NCI-H1092 (cell line): ENCODE data around the gene UNC13A.
A peak's percentile ranks its signal among the peaks of the same experiment; 100 is the strongest.
"Not testable (repeated sequence)": the region's sequence is repeated elsewhere in the genome, so short reads cannot be mapped to it uniquely, and the experiment has no call there.

Experiments
- DNase-seq: peaks from one replicate; lab custom pipeline; 2025; lab: John Stamatoyannopoulos, UW

UNC13A gene

DNA sequence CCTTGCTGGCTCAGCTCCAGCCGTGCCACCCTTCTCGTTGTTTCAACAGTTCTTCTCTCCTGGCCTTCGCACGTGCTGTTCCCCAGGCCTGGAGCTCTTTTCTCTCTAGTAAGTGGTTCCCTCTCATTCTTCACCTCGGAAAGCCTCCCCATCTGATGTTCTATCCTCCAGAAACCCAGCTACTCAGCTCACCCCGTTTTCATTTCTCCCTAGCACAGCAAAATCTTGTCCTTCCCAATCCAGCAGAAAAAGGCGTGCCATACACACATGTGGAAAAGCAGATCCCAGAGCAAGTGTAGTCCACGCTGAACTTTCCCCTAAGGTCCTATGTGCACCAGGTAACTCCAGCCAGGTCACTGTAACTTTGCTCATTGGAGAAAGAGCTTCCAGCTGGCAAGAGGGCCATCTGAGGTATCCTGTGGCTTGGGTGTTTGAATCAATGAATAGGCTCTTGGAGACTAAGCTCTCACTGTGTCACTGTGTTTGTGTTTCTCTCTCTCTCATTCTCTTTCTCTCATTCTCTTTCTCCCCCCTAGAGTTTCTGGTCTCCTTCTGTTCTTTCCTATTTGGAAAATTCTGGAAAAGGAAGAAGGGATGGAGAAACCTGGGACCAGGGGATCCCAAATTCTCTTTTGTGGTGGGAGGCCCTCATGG, 83.7 kb downstream of the UNC13A start:
- no peak for DNase-seq

DNA sequence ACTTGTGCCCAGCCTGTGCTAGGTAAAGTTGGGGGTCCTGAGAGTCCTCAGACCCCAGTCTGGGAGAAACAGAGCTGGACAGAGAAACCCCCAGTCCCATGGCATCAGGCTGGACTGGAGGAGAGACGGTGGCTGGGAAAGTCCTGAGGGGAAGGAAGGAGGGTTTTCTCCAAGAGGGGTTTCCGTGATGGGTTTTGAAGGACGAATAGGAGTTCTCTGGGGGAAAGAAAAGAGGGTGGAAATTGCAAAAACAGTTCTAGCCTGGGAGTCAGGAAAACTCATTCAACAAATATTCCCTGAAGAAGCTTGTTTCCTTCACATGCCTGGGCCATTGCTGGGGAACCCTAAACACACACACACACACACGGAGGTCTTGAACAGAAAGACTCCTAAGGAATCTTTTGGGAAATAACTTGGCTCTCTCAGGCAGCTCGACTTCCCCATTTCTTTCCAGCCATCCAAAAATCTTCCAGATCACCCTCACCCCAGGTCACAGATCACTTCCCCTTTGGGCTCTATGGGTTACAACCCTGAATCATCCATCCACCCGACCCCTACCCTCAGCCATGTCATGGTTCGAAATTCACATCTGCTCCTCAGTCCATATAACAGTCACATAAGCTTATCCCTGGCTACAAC, 85.2 kb downstream of the UNC13A start:
- DNase-seq: no peak

GRCh38 chr19:17602217-17602616, 85.9 kb downstream of the UNC13A start:
- DNase-seq: no peak

DNA sequence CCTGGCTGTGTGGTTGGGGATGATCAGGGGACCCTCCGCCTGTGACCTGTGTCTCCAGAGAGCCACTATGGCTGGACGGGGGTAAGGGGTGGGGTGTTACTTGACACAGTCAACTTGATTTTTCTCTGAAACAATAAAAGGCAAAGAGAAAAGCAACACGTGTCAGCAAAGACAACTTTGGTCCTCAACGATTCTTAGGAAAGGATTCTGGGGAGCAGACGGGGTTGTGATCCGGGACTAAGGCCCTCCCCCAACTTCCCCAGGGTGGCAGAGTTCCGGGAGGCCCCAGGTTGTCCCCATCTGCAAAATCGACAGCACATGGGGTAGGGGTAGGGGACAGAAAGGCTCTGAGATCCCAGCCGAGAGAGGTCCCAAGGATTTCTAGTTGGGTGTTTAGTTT, 86.5 kb downstream of the UNC13A start:
- no peak for DNase-seq

DNA sequence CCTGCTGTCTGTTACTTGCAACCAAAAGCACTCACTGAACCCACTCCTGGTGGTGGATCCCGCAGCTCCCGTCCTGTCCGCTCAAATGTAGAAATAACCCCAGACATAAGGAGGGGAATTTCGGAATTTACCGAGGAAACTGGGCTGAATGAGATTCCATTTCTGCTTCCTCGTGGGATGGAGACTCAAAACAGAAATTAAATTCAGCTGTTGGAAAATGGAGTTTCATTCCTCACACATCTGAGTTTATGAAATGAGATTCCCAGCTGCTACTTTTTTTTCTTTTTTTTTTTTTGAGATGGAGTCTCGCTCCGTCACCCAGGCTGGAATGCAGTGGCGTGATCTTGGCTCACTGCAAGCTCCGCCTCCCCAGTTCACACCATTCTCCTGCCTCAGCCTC, 88.4 kb downstream of the UNC13A start:
- no peak for DNase-seq

DNA sequence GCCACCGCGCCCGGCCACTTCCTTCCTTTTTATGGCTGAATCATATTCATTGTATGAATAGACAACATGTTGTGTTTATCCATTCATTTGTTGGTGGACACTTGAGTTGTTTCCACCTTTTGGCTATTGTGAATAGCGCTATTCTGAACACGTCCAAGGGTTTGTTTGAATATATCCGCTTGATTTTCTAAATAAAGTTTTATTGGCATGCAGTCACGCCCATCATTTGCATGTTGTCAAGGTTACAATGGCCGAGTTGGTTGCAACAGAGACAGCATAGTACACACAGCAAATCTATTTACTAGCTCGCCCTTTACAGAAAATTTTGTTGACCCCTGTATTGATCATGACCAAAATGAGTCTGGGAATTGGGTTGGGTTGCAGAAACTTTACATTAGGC, 89.2 kb downstream of the UNC13A start:
- DNase-seq: no peak

DNA sequence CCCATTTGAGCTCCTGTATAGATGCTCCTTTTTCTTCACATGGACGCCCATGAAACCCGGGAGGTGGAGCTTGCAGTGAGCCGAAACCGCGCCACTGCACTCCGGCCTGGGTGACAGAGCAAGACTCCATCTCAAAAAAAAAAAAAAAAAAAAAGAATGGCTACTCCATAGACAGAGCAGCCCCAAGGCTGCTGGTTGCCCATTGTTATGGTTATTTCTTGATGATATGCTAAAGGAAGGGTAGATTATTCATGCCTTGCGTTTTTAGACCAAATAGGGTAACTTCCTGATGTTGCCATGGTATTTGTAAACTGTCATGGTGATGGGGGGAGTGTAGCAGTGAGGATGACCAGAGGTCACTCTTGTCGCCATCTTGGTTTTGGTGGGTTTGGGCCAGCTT, 90.1 kb downstream of the UNC13A start:
- not testable (repeated sequence) for DNase-seq

DNA sequence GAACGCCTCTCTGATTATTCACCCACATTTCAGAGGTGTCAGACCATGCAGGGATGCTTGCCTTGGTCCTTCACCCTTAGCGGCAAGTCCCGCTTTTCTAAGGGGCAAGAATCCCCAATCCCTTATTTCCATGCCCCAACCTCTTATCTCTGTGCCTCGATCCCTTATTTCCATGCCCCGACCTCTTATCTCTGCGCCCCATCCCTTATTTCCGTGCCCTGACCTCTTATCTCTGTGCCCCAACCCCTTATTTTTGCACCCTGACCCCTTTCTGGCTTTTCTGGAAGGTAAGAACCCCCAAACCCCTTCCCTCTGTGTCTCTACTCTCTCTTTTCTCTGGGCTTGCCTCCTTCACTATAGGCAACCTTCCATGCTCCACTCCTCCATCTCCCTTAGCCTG, 93.9 kb downstream of the UNC13A start:
- DNase-seq: not testable (repeated sequence)

DNA sequence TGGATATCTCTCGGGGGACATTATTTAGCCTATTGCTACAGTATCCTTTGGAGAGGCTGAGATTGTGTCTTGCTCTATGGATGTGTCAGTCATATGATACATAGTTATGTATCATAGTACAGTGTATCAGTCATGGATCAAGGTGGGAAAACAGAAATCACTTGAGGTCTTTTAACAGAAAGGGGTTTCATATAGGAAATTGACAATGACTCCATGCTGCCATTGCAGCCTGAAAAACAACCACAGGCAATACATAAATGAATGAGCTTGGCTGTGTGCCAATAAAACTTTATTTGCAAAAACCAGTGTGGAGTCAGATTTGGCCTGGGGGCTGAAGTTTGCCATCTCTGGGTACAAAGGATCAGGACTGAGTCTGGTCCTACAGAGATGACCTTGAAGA, 97.3 kb downstream of the UNC13A start:
- no peak for DNase-seq

GRCh38 chr19:17585395-17585794, 102.8 kb downstream of the UNC13A start:
- DNase-seq: not testable (repeated sequence)

GRCh38 chr19:17584132-17584531, 104.0 kb downstream of the UNC13A start:
- DNase-seq: no peak

DNA sequence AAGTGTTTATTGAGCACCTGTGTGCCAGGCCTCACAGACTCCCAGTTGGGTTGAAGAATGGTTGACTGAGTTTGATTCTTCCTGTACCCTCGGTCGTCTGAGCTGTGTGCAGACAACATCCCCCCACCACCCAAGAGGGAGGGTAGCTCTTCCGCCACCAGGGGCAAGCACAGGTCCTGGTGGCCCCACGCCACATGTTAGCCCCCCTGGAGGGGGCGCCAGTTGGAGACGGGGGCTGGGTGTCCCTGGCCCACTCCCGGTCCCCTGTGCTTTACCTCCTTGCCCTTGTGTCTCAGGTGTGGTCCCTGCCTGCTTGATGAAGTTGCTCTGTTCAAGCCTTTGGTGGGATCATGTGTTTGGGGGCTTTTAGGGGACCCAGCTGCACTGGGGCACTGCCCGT, 105.5 kb downstream of the UNC13A start:
- no peak for DNase-seq

DNA sequence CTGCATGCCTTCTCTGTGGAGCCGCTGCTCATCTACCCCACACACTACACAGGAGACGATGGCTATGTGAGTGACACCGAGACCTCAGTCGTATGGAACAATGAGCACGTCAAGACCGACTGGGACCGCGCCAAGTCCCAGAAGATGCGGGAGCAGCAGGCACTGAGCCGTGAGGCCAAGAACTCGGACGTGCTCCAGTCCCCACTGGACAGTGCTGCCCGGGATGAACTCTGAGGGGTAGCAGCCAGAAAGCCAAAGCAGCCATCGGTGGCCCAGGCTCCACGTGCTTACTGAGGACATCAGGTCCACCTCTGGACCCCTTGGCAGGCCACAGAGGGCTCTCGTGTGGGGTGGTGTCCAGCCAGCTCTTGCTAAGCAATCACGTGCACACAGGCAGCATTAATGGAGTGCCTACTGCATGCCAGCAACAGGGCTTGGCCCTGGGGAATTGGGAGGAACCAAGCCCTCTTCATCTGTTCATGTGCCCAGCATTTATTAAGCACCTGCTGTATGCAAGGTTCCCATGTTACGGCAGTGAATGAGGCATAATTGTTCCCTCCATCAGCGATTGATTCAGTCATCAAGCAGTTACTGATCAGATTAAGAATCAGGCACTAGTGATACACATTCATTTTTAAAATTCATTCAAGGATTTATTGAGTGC, 106.8 kb downstream of the UNC13A start:
- DNase-seq: no peak

- no peak for DNase-seq
Observed at GRCh38 chr19:17580470-17581144, 107.5 kb downstream of the UNC13A start.

GRCh38 chr19:17579661-17580244, 108.4 kb downstream of the UNC13A start:
- no peak for DNase-seq

- DNase-seq: no peak
Observed at GRCh38 chr19:17577457-17578097, 110.6 kb downstream of the UNC13A start.

DNA sequence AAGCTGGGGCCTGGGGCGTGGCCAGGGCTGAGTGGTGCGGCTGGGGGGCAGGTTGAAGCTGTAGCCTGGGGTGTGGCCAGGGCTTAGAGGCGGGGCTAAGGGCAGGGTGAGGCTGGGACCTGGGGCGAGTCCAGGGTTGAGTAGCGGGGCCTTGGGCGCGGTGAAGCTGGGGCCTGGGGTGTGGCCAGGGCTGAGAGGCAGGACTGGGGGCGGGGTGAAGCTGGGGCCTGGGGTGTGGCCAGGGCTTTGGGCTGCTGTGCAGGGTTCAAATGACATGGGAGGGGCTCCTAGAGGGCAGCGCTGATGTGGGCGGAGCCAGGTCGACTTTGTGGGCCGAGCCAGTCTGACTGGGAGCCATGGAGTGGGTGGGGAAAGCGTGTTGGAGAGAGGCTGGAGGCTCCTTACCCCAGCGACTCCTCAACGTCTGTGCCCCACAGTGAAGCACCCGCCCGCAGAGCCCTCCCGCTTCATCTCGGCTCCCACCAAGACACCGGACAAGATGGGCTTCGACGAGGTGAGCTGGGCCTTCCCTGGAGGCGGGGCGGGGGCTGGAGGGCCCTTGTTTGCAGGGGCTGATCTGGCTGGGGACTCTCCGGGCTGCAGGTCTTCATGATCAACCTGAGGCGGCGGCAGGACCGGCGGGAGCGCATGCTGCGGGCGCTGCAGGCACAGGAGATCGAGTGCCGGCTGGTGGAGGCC, 111.2 kb downstream of the UNC13A start:
- DNase-seq: no peak

DNA sequence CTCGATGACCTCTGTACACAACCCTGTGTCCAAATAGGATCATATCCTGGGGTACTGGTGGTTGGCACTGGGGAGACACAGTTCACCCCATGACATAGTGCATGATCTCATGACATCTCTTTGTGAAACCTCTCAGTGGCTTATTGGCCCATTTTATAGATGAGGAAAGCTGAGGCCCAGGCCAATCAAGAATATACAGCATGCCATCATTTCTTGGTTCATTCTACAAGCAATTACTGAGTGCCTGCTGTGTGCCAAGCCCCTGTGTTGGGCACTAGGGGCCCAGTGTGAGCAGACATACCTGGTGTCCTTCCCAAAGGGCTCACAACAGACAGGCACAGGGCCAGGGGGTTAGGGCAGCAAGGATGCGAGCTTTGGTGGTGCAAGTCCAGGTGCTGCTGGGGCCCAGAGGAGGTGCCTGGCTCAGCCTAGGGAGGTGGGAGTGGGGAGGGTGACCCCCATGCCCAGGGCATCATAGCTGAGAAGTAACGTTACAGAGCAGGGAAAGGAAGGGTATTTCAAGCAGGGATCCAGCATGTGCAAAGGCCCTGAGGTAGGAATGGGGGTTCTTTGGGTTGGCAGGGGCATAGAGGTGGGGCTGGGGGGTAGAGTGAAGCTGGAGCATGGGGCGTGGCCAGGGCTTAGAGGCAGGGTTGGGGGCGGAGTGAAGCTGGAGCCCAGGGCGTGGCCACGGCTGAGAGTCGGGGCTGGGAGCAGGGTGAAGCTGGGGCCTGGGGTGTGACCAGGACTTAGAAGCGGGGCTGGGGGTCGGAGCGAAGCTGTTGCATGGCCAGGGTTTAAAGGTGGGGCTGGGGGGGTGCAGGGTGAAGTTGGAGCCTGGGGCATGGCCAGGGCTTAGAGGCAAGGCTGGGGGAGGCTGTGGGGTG, 112.0 kb downstream of the UNC13A start:
- no peak for DNase-seq

GRCh38 chr19:17572638-17573037, 115.5 kb downstream of the UNC13A start:
- no peak for DNase-seq

- peak; percentile 51 for DNase-seq
Observed at GRCh38 chr19:17570791-17571190, 117.4 kb downstream of the UNC13A start.
